PC-9 (cell line): ENCODE results near the gene PBXIP1.

ENCODE experiments used
- EZH2 ChIP-seq: fragments of 200-600 bp; sonication (generic); IDR thresholded peaks from 2 replicates; pipeline ENCODE4 v1.8.0; 2017; ENCODE audit warnings: antibody characterized with exemption, low read depth
- TF ChIP-seq, protein P1 (sequence below): fragments of 200-600 bp; sonication (generic); conservative IDR thresholded peaks from 2 replicates; pipeline ENCODE4 v1.6.1; 2017; ENCODE audit warnings: mixed run types, antibody characterized with exemption, mild to moderate bottlenecking, moderate library complexity

- TF ChIP-seq, protein P1, sequence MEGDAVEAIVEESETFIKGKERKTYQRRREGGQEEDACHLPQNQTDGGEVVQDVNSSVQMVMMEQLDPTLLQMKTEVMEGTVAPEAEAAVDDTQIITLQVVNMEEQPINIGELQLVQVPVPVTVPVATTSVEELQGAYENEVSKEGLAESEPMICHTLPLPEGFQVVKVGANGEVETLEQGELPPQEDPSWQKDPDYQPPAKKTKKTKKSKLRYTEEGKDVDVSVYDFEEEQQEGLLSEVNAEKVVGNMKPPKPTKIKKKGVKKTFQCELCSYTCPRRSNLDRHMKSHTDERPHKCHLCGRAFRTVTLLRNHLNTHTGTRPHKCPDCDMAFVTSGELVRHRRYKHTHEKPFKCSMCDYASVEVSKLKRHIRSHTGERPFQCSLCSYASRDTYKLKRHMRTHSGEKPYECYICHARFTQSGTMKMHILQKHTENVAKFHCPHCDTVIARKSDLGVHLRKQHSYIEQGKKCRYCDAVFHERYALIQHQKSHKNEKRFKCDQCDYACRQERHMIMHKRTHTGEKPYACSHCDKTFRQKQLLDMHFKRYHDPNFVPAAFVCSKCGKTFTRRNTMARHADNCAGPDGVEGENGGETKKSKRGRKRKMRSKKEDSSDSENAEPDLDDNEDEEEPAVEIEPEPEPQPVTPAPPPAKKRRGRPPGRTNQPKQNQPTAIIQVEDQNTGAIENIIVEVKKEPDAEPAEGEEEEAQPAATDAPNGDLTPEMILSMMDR = no peak
- no peak for TF ChIP-seq EZH2
Measured at GRCh38 chr1:154955039-154955717, 721 bp downstream of the PBXIP1 start.
